Left renal cortex interstitium (tissue), 4 donors: ENCODE results near the gene TTF2. TPM values are rescaled to one million over a fixed set of nuclear protein-coding genes. Genes with fewer than 3 reads are reported as not detected.
"Not testable (repeated sequence)": the region's sequence is repeated elsewhere in the genome, so short reads cannot be mapped to it uniquely, and the experiment has no call there.

Experiments used
- DNase-seq, 4 donors: peaks; one replicate each; pipeline ENCODE4 v3.0.0-alpha.2; 2013; ENCODE audit warnings: low read depth in 4 of 4, low spot score in 2 of 4, missing footprints in 1 of 4
- polyA plus RNA-seq, 4 donors: library from polyadenylated mRNA; unstranded; fragments of 120-200 nt; gene quantifications; one replicate each; pipeline ENCODE4 v1.2.1, GENCODE V29; 2013; ENCODE audit not compliant: insufficient read length in 4 of 4

The TTF2 gene
- polyA plus RNA-seq, 4 donors = 16.7 to 25.3 (median 22.2) TPM

DNA sequence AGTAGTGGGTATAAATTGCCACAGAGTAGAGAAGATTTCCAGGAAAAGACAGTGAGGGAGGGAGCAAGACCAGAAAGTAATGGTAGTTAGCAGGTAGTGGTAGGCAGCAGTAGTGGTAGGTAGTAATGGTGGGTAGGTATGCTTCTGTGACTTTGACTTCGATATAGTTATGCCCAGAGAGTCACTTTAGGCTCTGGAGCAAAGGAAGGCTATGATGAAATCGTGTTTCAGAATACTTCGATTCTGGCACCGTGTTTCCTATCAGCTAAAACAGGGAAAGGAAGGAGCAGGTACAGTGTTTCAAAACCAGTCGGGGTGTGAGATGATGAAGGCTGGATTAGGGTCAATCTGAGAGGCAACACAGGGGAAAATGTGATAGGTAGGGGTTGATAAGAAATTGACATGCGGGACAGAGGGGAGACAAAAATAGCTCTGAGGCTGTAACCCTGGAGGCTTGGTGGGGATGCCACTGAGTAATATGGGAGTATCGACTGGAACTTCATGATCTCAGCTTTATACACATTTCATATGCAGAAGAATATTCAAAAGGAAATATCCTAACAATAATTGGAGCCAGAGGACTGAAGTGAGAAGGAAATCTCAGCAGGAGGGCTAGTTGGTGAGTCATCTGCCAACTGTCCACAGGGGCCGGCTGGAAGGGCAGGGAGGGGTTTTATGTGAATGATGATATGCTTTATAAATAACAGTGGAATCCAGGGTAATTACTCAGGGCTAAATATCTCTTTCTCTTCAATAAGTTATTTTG is 86.6 kb downstream of the TTF2 start:
- DNase-seq = no peak

DNA sequence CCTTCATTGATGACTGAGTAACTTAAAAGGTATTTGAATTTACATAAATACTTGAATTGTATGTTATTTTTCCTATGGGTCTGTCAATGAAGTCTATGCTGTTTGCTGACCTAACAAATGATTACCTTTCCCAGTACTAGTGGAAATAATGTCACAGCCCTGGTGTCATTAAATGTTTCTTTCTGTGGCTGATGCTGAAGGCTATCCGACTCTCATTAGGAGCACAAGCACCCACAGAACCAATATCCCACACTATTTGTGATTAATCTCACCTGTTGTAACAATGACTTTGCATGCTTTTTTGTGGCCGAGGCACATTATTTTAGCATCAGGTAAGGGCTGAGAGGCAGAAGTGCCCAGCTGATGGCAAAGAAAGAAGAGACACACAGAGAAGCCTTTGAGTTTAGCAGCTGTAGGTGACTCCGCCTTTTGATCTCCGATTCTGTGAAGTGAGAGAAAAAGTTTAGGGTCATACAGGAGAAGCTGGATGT is 87.3 kb downstream of the TTF2 start:
- DNase-seq = no peak

DNA sequence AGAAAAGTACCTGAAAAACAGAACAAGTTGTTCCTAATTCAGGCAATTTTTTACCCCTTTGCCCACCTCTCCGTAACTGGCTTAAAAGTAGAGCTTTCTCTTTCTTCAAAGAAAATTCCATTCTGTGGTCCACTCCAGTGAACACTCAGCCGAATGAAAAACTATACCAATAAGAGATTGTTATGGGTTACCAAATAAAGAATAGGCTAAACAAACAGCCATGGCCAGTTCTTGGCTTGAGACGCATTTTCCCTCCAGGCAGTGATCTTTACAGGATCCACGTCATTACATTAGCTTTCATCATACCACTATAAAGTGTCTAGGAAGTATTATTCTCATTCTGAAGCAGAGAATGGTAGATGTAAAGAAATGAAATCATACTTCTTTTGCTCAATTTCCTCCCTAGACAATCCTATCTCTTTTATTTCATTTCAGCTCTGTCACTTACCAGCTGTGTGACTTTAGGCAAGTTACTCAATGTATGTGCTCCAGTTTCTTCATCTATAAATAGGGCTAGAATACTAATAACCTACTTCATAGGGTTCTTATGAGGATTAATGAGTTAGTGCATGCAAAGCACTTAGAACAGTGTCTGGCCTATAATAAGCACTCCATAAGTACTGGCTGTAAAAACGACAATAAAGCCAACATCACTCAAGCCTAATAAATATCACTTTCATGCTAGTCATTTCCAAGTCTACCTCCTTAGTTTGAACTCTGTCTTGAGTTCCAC is 87.9 kb downstream of the TTF2 start:
- DNase-seq = no peak

DNA sequence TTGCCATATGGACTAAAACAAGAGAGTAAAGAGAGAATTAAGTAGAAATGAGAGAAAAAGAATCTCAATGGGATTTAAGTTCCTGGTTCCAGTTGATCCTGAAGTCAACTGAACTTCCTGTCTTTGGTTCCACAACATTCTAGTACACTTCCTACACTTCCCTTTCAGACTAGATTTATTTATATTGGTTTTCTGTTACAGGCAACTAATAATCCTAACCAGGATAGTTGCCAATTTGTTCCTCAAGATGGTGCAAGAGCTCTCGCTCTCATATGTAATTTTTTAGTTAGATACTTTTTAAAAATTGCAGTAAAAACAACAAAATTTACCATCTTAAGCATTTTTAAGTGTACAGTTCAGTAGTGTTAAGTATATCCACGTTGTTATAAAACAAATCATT is 90.2 kb downstream of the TTF2 start:
- DNase-seq = no peak

DNA sequence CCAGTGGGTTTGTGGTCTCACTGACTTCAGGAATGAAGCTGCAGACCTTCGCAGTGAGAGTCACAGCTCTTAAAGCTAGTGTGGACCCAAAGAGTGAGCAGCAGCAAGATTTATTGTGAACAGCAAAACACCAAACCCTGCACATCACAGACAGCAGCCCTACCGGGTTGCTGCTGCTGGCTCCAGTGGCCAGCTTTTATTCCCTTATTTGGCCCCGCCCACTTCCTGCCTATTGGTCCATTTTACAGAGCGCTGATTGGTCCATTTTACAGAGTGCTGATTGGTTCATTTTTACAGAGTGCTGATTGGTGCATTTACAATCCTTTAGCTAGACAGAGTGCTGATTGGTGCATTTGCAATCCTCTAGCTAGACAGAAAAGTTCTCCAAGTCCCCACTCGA is 91.2 kb downstream of the TTF2 start:
- not testable (repeated sequence) for DNase-seq

Other genes starting within 250 kb of the TTF2 start
- gene PTGFRN, start 150.4 kb upstream of the TTF2 start, polyA plus RNA-seq = 10 to 100 TPM; 31.1 to 68.1 (median 52.9) TPM
- gene CD101, start 58.6 kb upstream of the TTF2 start, polyA plus RNA-seq = 1 to 10 TPM; 1.8 to 3.3 (median 2.2) TPM
- 10 to 100 TPM; 15.1 to 29.7 (median 22.0) TPM for gene TRIM45, start 61.4 kb downstream of the TTF2 start, polyA plus RNA-seq
- 10 to 100 TPM; 14.1 to 30.3 (median 22.8) TPM for gene VTCN1, start 150.6 kb downstream of the TTF2 start, polyA plus RNA-seq